Heart right ventricle (tissue), 16 donors: Measurements from ENCODE around the gene ABHD15. TPM values are rescaled to one million over a fixed set of nuclear protein-coding genes. Genes with fewer than 3 reads are reported as not detected.

Source experiments
- ATAC-seq, 8 donors: fragments of 200-7000 bp; cut with Tn5 transposase; one replicate each; pipeline ENCODE4 v1.9.1; 2020; ENCODE audit warnings: mild to moderate bottlenecking in 8 of 8, moderate library complexity in 8 of 8, moderate number of reproducible peaks in 1 of 8
- DNase-seq, 2 donors: peaks; one replicate each; pipeline ENCODE4 v3.0.0-alpha.2; 2020
- H3K27ac ChIP-seq, 10 donors: fragments of 200-600 bp; sonication (generic) in 2 of 10; one replicate each; pipeline versions ENCODE4 v1.5.0 to v1.8.0; 2020 to 2022; ENCODE audit warnings: mild to moderate bottlenecking in 3 of 10
- H3K27me3 ChIP-seq, 7 donors: fragments of 200-600 bp; one replicate each; pipeline ENCODE4 v1.8.0; 2021 to 2022; ENCODE audit warnings: mild to moderate bottlenecking in 2 of 7
- H3K36me3 ChIP-seq, 9 donors: fragments of 200-600 bp; sonication (generic) in 1 of 9; one replicate each; pipeline versions ENCODE4 v1.5.0 to v1.8.0; 2020 to 2022; ENCODE audit warnings: mild to moderate bottlenecking in 2 of 9
- H3K4me1 ChIP-seq, 9 donors: fragments of 200-600 bp; sonication (generic) in 1 of 9; one replicate each; pipeline versions ENCODE4 v1.5.0 to v1.8.0; 2020 to 2022; ENCODE audit warnings: mild to moderate bottlenecking in 4 of 9
- H3K4me3 ChIP-seq, 10 donors: fragments of 200-600 bp; sonication (generic) in 2 of 10; one replicate each; pipeline versions ENCODE4 v1.5.0 to v1.8.0; 2020 to 2022; ENCODE audit warnings: mild to moderate bottlenecking in 7 of 10, moderate library complexity in 2 of 10
- H3K9me3 ChIP-seq, 11 donors: fragments of 200-600 bp in 10 of 11; sonication (generic) in 2 of 11; one replicate each; pipeline versions ENCODE4 v1.5.0 to v1.8.0; 2013 to 2022; ENCODE audit warnings: mild to moderate bottlenecking in 2 of 11, control low read depth in 1 of 11, moderate library complexity in 1 of 11
- CTCF ChIP-seq, 9 donors: fragments of 200-600 bp; sonication (generic) in 2 of 9; IDR thresholded peaks; one replicate each; pipeline versions ENCODE4 v1.5.0 to v1.8.0; 2021 to 2022; ENCODE audit warnings: antibody characterized with exemption in 9 of 9, mild to moderate bottlenecking in 5 of 9, moderate library complexity in 1 of 9
- WGBS, 2 donors: extraction: QIAGEN DNeasy Blood & Tissue Kit; methylation state at CpG; one replicate each; pipeline ENCODE4 v1.1.7; 2013; ENCODE audit warnings: inconsistent platforms in 1 of 2; 5-methylcytosine and 5-hydroxymethylcytosine counted together
- intact Hi-C, 10 donors: fragments of 100-400 bp; cut with DNase I; formaldehyde crosslinking; loops; one replicate each; pipeline versions ENCODE4 v1.11.1 to v1.14.2; 2022
- polyA plus RNA-seq, 2 donors: library from polyadenylated mRNA; stranded (reverse); fragments of 200-250 nt; gene quantifications; one replicate each; pipeline ENCODE4 v1.2.3, GENCODE V29; 2013
- total RNA-seq, 10 donors: library from RNA; stranded (reverse); fragmentation: NEBNext Ultra II Directional in 3 of 10; extraction: Animal tissue kit (Norgen Biotek cat#: 25700) in 3 of 10; gene quantifications; one replicate each; pipeline versions ENCODE4 v1.2.1 to v1.2.4, GENCODE V29; 2021 to 2023
- donor health status: Arrhythmogenic right ventricular cardiomyopathy.
- donor health status: ischemic (EF 13 %, LVEDD 7.1; RV severe dilation, severe dysfunction).
- donor health status: healthy with polysubstance abuse.
- donor health status: DM: no; HTN: yes; CAD: no.
- donor health status: DM: no; HTN: no; CAD: no.
- donor health status: ischemic (EF 25% LVEDD 6.9; RV normal size, moderate dysfunction).
- donor health status: ischemic (EF 25% LVEDD 5.7; RV mildly dilated, moderate dysfunction).
- donor health status: healthy.
- donor health status: DM: yes; HTN: yes; CAD: no.
- donor health status: Ischemic cardiomyopathy.
- donor health status: ischemic (EF 35%, LVEDD 5.7; RV mildly dilated, moderate dysfunction).
- donor health status: nonischemic (EF 11% LVEDD 7.7; RV severe dilation, severe dysfunction).
- donor health status: DM: yes; HTN: yes; CAD: no.
- donor health status: PGD.
- donor health status: ischemic (EF 29% LVEDD 5.4; RV normal size, mild dysfunction).
- donor health status: nonischemic (EF 23%, LVEDD 6.1; RV moderate dilation, normal function).

The ABHD15 gene
- total and polyA plus RNA-seq, 12 donors: 3.5 to 9.0 (median 5.6) TPM

DNA sequence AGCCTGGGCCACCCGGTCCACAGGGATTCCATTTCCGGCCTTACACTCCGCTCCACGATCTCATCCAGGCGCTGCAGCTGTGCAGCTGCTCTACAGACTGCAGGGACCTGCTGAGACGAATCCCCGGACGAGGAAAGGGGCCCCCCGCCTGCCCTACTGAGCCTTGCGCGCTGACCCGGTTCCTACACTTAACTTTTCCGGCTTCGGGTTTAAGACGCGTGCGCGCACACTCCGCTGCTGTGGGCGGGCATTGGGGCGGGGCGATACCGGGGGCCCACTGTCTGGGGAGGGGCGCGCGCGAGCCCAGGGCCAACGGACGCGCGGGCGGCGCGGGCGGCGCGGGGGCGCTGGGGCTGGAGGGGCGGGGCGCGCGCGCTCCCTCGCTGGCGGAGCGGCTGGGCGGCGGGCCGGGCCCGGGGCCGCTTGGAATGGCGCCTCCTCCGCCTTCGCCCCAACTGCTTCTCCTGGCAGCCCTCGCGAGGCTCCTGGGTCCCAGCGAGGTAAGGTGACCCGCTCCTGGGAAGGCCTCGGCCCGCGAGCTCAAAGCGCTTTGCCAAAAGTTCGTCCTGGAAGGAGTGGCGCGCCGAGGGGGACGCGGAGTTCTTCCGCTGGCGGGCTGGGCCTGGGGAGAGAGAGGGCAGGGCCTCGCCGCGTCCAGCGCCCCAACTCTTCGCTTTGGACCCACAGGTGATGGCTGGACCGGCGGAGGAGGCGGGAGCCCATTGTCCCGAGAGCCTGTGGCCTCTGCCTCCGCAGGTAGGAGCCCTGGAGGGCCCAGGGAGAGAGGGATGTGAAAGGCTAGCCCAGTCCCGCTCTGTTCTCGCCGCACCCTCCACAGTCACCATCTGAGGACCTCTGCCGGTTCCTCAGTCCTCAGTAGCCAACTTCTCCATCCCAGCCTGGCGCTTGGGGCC, 1.8 kb upstream of the ABHD15 start, which contains the start of gene TP53I13:
TP53I13 (plus strand) TSS at position 371 of the 914 bp plus-strand sequence; CDS start at position 429, 58 bp downstream.
- H3K36me3 ChIP-seq: peaks cover 0 to 15% (median 0%) of the 10 kb centered on the region in 9 donors
- ATAC-seq (peak; percentile 61 to 82 (median 74)), DNase-seq (peak; percentile 87 to 89)
- no peaks in the 10 kb centered on the region for H3K9me3 ChIP-seq
- peaks cover 14 to 68% (median 52%) of the 10 kb centered on the region in 9 donors for H3K4me1 ChIP-seq
- H3K27me3 ChIP-seq: no peaks in the 10 kb centered on the region
- peak within 1 kb of the TSS; percentile 83 to 94 (median 91) for H3K27ac ChIP-seq
- TF ChIP-seq CTCF (IDR thresholded peaks at IDR 0.05): no peak
- H3K4me3 ChIP-seq: peak within 1 kb of the TSS; percentile 68 to 92 (median 84)
- 1% methylated on average over 81 to 85 of the region's 85 CpGs for WGBS, 2 donors
- intact Hi-C loops: loop anchor here in 1 of 10 donors (10.0 kb wide), 1 partner anchor 424 kb away; no protein-coding TSS in a partner anchor

DNA sequence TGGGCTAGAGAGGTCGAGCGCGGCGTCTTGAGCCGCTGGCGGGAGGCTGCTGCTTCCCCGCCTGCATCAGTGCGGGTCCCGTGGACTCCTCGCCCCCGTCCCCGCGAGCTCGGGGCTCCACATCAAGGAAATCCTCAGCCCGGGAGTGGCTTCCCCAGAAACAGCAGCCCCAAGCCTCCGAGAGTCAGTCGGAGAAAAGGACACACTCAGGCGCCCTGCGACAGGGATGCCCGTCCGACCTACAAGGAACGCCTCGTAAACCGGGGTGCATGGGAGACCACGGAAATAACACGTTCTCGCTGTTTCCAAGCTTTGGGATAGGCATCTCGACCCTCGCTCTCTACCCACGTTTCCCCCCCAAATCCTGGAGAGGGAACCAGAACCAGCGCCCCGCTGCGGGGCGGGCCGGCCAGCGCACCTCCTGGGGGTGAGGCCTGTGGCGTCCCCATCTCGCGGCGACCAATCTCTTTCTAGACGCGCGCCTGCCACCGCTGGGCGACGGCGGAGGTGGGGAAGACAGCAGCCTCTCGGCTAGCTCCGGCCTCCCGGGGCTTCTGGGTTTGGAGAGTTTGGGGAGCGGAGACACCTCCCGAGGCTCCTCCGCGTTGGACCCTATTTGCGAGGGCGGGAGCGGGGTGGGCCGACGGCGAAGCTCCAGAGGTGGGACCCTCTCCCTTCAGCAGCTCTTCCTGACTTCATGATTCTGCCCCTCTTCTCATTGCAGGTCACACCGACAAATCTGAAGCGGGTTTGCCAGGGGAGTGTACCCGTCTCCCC, 905 bp upstream of the ABHD15 start:
- Histone ChIP-seq H3K27ac (peak overlapping the region; percentile 83 to 94 (median 90)), H3K4me3 (peak overlapping the region; percentile 68 to 92 (median 84)), H3K9me3 (no peaks in the 10 kb centered on the region), H3K4me1 (peaks cover 8 to 60% (median 43%) of the 10 kb centered on the region in 9 donors), H3K27me3 (no peaks in the 10 kb centered on the region), H3K36me3 (peaks cover 0 to 7% (median 0%) of the 10 kb centered on the region in 9 donors)
- peak; percentile 33 to 77 (median 64) for ATAC-seq
- 0 to 1% methylated on average over 63 of the region's 63 CpGs for WGBS, 2 donors
- DNase-seq: peak; percentile 62 to 71
- TF ChIP-seq CTCF (IDR thresholded peaks at IDR 0.05): peak in 8 of 9 donors; percentile 14 to 55 (median 40)
- intact Hi-C loops: loop anchor here in 1 of 10 donors (10.0 kb wide), 1 partner anchor 423 kb away; no protein-coding TSS in a partner anchor

- Histone ChIP-seq H3K4me1 (peaks cover 7 to 57% (median 40%) of the 10 kb centered on the region in 9 donors), H3K36me3 (peaks cover 0 to 12% (median 0%) of the 10 kb centered on the region in 9 donors), H3K4me3 (peak overlapping the region; percentile 68 to 92 (median 84)), H3K27me3 (no peaks in the 10 kb centered on the region), H3K9me3 (no peaks in the 10 kb centered on the region), H3K27ac (peak overlapping the region; percentile 1 to 94 (median 90))
- no peak for TF ChIP-seq CTCF (IDR thresholded peaks at IDR 0.05)
- intact Hi-C loops: loop anchor here in 1 of 10 donors (10.0 kb wide), 1 partner anchor 422 kb away; no protein-coding TSS in a partner anchor
- ATAC-seq (peak in 4 of 8 donors; percentile 2 to 8 (median 5)), DNase-seq (no peak)
- WGBS, 2 donors: 0 to 1% methylated on average over 15 to 27 of the region's 27 CpGs
Measured at GRCh38 chr17:29567304-29567553, 392 bp upstream of the ABHD15 start.
